NCI-H2107 treated with DMSO at 0.1 percent for 48 hours (cell line): ENCODE data around the gene NUDT22.

Source experiments
- DNase-seq: peaks from one replicate; lab custom pipeline; 2025; ENCODE audit not compliant: unreplicated experiment; lab: John Stamatoyannopoulos, UW

NUDT22 gene

DNA sequence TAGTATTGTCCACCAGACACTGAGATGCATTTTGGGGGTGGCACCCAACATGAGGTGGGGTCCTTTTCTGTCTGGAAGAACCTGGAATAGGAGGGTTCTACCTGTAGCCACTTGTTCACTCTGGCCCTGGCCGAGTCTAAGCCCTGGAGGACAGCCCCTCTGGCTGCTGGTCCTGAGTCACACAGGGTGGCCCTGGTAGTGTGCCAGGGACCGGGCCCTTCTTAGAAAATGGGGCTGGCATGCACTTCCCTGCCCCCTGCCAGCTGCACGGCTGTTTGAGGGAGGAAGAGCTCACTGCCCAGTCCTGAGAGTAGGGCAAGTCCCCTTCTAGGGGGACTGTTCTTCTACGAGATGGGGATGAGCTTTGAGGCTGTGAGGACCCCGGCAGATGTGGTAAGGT lies 27.4 kb downstream of the NUDT22 start:
- DNase-seq = no peak

GRCh38 chr11:64254326-64254725 lies 28.3 kb downstream of the NUDT22 start:
- no peak for DNase-seq

DNA sequence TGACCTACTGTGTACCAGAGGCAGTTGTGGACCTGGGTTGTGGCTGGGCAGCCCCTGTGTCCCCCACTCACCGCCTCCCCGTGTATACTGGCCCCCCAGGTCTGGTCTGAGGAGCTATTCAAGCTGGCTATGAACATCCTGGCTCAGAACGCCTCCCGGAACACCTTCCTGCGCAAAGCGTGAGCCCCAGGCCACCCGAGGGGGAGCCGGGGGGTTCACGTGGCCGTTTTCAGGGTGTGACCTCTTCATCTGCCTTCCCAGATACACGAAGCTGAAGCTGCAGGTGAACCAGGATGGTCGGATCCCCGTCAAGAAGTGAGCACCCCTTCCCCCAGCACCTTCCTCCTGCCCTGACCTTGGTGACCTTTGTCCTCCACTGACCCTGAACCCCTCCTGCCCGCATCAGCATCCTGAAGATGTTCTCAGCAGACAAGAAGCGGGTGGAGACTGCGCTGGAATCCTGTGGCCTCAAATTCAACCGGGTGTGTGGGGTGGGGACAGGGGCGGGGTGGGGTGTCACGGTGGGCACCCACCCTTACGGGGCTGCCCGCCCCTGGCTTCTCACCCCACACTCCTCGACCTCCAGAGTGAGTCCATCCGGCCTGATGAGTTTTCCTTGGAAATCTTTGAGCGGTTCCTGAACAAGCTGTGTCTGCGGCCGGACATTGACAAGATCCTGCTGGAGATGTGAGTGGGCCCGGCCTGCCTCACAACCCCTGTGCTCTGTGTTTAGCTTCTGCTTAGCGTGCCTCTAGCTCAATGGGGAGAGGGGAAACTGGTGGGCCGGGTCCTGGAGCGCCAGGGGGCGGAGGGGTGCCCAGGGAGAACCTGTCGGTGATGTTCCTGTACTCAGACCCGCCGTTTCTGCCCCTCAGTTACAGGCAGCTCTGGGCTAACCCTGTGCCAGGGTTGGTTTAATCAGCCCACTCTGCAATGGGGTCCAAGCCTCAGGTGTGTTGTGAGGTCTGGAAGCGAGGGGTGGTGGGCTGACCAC lies 29.4 kb downstream of the NUDT22 start:
- no peak for DNase-seq

GRCh38 chr11:64256300-64256699 lies 30.2 kb downstream of the NUDT22 start:
- no peak for DNase-seq

DNA sequence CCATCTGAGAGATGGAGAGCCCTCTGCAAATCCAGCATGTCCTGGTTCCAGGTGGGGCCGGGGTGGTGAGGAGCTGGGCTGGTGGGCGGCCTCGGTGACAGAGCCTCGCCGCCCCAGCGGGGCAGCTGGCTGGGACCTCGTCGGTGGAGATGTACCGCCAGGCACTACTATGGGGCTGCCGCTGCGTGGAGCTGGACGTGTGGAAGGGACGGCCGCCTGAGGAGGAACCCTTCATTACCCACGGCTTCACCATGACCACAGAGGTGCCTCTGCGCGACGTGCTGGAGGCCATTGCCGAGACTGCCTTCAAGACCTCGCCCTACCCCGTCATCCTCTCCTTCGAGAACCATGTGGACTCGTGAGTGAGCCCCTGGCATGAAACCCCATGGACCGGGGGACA lies 32.3 kb downstream of the NUDT22 start:
- no peak for DNase-seq

DNA sequence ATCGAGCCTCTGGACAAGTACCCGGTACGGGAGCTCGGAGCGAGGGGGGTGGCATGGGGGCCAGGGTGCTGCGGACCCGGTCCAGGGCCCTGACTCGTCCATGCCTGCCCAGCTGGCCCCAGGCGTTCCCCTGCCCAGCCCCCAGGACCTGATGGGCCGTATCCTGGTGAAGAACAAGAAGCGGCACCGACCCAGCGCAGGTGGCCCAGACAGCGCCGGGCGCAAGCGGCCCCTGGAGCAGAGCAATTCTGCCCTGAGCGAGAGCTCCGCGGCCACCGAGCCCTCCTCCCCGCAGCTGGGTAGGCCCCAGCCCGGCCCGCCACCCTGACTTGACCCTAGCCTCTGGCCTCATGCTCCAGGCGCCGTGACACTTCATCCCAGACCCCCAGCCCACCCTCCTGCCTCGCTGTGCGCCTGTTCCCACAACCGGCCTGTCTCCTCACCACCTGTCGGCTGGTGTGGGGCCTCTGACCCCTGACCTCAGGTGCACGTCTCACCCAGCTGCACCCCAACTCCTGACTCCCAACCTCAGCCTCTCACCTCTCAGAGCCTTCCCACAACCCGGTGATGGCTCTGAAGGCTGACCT lies 33.0 kb downstream of the NUDT22 start:
- DNase-seq = no peak

DNA sequence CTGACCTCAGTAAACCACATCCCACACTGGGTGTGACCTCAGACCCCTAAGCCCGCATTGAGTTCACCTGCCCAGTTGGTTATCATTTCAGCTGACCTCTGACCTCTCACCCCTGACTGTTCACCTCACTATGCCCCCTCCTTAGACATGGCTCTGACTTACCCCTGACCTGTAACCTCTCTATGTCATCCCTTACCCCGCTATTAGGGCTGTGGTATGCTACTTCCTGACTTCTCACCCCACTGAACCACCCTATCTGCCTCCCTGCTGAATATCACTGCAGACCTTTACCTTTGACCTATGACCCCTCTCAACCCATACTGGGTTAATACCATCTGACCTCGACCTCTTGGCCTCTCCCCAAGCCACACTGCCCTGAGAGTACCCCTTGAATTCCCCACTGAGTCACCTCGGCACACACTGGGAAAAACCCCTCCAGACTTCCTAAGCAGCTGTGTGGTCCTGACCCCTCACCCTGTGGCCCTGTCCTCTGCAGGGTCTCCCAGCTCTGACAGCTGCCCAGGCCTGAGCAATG lies 33.5 kb downstream of the NUDT22 start:
- DNase-seq = no peak

- DNase-seq = no peak
These were observed 34.2 kb downstream of the NUDT22 start for GRCh38 chr11:64260147-64260708.

DNA sequence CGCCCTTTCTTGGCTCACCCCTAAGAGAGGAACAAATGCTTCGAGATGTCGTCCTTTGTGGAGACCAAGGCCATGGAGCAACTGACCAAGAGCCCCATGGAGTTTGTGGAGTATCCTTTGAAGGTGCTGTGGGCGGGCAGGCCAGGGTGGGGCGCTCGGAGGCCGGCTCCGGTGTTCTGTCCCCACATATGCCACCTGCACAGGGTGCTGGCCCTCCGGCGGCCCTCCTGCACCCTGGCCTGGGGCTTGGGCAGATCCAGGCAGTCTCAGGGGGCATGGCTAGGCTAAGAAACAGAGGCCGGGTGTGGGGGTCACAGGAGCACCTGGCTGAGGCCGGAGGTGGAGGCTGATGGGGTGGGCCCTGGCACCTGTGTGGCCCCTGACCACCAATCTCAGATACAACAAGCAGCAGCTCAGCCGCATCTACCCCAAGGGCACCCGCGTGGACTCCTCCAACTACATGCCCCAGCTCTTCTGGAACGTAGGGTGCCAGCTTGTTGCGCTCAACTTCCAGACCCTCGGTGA lies 35.5 kb downstream of the NUDT22 start:
- no peak for DNase-seq

DNA sequence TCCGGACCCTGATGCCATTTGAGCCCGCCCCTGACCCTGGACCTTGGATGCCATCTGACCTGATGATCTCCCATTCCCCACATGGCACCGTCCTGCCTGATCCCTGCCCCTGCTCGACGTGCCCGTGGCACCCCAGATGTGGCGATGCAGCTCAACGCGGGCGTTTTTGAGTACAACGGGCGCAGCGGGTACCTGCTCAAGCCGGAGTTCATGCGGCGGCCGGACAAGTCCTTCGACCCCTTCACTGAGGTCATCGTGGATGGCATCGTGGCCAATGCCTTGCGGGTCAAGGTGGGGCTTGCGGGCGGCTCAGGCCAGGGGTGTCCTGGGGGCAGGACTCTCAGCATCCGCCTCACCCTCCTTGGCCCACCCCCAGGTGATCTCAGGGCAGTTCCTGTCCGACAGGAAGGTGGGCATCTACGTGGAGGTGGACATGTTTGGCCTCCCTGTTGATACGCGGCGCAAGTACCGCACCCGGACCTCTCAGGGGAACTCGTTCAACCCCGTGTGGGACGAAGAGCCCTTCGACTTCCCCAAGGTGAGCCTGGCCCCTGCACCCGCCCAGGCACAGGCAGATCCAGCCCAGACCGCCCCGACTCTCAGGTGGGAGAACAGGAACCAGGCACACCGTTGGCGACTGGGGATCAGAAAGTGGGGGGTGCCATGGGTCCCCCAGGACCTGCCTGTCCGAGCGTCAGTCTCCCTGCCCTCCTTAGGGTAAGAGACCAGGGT lies 36.4 kb downstream of the NUDT22 start:
- DNase-seq = no peak

DNA sequence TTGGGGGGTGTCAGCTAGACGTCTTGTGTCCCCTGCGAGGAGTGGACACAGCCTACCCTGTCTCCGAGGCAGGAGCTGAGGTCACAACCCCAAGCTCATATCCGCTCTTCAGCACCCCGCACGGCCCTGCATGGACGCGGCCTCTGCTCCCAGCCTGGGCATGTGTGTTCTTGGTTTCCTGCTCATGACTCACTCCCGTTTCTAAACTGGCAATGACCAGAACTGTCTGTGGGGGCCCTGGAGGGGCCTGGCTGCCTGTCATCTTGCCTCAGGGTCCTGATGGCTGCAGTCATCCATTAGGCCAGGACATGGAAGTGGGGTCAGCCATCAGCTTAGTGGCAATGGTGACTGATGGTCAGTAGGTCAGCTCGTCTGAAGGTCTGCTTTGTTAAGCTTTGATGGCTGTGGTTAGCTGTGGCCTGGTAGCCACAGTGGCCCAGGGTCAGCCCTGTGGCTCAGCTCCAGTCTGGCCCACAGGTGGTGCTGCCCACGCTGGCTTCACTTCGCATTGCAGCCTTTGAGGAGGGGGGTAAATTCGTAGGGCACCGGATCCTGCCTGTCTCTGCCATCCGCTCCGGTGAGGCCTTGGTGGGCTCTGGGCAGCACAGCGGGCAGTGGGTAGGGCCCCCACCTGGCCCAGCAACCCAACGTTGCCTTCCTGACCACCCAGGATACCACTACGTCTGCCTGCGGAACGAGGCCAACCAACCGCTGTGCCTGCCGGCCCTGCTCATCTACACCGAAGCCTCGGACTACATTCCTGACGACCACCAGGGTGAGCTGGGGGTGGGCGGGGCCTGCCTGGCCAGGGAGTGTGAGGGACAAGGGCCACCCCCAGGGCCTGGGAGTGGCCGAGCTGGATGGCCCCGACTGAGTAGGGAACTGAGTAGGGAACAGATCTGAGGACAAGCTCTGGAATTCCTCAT lies 37.2 kb downstream of the NUDT22 start:
- no peak for DNase-seq

DNA sequence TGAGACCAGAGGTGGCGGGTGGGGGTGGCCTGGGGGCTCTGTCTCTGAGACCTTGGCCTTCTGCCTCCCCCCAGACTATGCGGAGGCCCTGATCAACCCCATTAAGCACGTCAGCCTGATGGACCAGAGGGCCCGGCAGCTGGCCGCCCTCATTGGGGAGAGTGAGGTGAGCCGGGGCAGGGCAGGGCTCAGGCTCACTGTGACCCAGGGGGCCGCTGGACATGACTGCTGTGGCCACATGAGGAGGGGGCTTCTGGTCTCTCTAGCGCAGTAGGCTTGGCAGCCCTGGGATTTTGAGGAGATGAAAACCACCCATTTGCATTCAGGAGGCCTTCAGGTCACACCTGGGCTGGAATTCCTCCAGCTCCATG lies 37.9 kb downstream of the NUDT22 start:
- no peak for DNase-seq

- DNase-seq = peak; percentile 51
These were observed 38.3 kb downstream of the NUDT22 start for GRCh38 chr11:64264371-64264852.

DNA sequence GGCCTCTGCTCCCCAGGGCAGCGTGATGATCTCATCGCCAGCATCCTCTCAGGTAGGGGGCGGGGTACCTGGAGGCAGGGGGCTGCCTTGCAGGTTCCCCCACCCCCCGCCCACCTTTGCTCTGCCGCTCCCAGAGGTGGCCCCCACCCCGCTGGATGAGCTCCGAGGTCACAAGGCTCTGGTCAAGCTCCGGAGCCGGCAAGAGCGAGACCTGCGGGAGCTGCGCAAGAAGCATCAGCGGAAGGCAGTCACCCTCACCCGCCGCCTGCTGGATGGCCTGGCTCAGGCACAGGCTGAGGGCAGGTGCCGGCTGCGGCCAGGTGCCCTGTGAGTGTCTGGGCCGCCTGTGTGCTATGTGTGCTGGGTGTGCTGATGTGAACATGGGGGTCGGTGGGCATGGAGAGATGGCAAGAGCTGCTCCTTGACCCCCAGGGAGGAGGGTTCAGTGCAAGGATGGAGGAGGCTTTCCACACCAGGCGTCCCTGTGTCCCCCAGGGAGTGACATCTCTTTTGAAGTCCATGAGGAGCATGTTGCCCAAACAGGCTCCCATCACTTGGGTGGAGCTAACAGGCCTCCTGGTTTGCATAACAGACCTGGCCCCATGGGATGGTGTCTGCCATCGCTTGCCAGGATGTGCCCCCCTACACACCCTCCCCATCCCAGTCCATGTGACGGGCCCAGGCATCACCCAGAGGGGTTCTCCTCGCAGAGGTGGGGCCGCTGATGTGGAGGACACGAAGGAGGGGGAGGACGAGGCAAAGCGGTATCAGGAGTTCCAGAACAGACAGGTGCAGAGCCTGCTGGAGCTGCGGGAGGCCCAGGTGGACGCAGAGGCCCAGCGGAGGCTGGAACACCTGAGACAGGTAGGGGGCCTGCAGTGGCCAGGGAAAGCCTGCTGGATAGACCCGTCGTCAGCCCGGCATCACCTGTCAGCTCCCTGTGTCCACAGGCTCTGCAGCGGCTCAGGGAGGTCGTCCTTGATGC lies 39.4 kb downstream of the NUDT22 start:
- no peak for DNase-seq

DNA sequence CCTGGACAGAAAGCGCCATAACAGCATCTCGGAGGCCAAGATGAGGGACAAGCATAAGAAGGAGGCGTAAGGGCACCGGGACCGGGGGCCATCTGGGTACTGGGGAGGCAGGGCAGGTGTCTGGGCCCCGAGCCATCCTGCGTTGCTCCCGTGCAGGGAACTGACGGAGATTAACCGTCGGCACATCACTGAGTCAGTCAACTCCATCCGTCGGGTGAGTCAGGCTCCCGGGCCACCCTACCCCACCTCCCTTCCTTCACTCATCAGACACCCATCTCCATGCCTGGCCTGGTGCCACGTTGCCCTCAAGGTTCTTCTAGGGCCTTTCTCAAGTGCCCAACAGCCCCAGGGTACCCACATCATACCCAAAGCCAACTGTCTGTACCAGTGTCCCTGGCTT lies 40.3 kb downstream of the NUDT22 start:
- DNase-seq = no peak

DNA sequence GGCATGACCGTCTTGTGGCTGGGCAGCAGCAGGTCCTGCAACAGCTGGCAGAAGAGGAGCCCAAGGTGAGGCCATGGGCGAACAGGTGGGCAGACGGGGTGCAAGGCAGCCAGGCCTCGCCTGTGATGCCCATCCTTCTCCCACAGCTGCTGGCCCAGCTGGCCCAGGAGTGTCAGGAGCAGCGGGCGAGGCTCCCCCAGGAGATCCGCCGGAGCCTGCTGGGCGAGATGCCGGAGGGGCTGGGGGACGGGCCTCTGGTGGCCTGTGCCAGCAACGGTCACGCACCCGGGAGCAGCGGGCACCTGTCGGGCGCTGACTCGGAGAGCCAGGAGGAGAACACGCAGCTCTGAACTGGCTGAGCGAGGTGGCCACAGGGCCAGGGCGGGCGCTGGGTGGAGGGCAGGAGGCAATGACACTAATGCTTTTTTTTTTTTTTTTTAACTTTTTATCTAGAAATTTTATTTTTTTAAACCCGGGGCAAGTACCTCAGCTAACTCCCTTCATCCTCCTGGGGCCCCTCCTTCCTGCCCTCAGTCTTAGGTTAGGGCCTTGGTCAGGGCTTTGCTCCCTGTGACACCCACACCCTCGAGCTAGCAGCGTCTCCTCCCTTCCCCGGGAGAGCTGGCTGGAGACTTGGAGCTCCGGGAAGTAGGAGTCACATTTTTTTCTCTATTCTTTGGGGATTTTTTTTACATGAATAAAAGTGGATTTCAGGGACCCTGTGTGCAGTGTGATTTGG lies 41.3 kb downstream of the NUDT22 start:
- DNase-seq = no peak

DNA sequence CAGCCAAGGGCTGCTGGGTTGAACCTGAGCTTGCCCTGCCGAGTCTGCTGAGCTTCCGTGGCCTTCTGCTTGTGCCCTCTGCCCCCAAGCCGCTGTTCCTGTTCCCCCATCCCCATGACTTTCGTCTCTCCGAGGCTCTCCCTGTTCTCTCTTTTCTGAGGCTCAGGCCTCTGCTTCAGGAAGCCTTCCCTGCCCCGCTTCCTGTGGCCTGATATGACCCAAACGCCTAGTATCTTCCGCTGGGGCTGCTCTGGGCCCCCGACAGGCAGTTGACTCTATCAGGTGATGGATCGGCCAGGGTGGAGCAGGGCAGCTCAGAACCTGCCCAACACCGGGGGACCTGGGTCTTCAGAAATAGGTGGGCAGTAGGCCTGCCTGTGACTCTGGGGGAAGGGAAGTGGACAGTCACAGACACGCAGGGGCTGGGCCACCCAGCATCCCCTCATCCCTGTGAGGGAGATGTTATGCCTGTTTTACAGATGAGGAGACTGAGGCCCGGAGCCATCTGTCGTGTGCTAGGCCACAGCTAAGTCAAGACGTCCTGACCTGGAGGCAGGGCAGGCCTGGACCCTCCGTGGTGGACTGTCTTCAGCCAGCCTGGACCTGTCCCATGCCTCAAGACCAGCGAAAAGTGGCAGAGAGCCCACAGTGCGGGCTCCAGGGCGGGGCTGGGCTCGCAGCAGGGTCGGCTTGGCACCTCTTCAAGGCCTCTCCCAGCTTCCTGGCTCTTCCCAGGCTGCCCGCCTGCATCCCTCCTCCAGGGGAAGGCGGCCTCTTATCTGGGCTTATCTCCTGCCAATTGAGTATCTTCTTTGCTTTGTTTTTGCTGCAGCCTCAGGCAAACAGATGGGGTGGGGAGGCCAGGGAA lies 42.2 kb downstream of the NUDT22 start:
- no peak for DNase-seq
